BE2C (cell line): ENCODE results near the gene PPM1J.

Source experiments
- DNase-seq: peaks from one replicate; pipeline ENCODE4 v3.0.0-alpha.2; 2020
- H3K27me3 ChIP-seq: fragments of 250-450 bp; sonication (Bioruptor Pico); 2 replicates; pipeline ENCODE4 v1.5.1; 2020; ENCODE audit warnings: mild to moderate bottlenecking
- H3K36me3 ChIP-seq: fragments of 250-450 bp; sonication (Bioruptor Pico); 2 replicates; pipeline ENCODE4 v1.5.1; 2020; ENCODE audit warnings: mild to moderate bottlenecking
- H3K4me1 ChIP-seq: fragments of 250-450 bp; sonication (Bioruptor Pico); 2 replicates; pipeline ENCODE4 v1.5.1; 2020
- H3K4me3 ChIP-seq: 2 replicates; pipeline ENCODE4 v1.5.1; 2011; ENCODE audit warnings: low read depth, low read length
- H3K9me3 ChIP-seq: fragments of 250-450 bp; sonication (Bioruptor Pico); 2 replicates; pipeline ENCODE4 v1.5.1; 2020
- TF ChIP-seq, protein P1 (sequence below): IDR thresholded peaks from 2 replicates; pipeline ENCODE4 v1.5.1; 2012; ENCODE audit warnings: mild to moderate bottlenecking, low read depth, low read length

The PPM1J gene

DNA sequence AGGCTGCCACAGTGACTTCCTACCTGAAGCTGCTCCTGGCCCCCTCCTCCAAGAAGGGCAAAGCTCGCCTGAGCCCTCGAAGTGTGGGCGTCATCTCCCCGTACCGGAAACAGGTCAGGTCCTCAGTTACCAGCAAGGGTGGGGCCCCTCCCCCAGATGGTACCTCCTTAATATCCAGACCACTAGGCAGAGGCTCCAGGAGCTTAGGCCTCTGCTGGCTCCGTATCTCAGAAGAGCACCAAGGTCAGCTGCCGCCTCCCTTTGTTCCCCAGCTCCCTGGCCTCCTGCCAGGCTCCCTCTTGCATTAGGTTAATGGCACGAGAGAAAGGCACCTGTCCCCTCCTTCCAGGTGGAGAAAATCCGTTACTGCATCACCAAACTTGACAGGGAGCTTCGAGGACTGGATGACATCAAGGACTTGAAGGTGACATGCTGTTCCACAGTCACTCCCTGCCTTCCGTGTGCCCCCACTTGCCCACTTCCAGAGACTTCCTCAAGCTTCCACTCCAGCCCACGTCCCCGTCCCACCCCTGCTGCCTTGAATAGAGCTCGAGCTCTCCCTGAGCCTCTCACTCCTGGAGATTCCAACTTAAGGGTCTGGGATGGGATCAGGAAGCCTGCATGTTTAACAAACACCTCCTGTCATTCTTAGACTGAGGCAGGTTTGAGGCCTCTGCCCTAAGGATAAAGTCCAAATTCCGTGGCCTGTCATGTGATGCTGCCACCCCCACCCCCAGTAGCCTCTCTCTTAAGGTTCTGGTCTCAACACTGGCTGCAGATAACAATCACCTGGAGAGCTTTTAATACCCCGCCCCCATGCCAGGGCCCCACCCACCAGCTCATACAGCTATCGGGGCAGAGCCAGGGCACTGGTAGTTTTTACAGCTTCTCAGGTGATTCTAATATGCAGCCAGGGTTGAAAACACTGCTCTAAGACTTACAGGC is 16.5 kb downstream of the PPM1J start:
- TF ChIP-seq, protein P1, sequence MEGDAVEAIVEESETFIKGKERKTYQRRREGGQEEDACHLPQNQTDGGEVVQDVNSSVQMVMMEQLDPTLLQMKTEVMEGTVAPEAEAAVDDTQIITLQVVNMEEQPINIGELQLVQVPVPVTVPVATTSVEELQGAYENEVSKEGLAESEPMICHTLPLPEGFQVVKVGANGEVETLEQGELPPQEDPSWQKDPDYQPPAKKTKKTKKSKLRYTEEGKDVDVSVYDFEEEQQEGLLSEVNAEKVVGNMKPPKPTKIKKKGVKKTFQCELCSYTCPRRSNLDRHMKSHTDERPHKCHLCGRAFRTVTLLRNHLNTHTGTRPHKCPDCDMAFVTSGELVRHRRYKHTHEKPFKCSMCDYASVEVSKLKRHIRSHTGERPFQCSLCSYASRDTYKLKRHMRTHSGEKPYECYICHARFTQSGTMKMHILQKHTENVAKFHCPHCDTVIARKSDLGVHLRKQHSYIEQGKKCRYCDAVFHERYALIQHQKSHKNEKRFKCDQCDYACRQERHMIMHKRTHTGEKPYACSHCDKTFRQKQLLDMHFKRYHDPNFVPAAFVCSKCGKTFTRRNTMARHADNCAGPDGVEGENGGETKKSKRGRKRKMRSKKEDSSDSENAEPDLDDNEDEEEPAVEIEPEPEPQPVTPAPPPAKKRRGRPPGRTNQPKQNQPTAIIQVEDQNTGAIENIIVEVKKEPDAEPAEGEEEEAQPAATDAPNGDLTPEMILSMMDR = no peak
- Histone ChIP-seq H3K4me3 (no peak overlapping the region), H3K36me3 (peaks cover 17% of the 10 kb centered on the region), H3K27me3 (no peaks in the 10 kb centered on the region), H3K9me3 (no peaks in the 10 kb centered on the region), H3K4me1 (peaks cover 37% of the 10 kb centered on the region)
- DNase-seq = peak; percentile 46

DNA sequence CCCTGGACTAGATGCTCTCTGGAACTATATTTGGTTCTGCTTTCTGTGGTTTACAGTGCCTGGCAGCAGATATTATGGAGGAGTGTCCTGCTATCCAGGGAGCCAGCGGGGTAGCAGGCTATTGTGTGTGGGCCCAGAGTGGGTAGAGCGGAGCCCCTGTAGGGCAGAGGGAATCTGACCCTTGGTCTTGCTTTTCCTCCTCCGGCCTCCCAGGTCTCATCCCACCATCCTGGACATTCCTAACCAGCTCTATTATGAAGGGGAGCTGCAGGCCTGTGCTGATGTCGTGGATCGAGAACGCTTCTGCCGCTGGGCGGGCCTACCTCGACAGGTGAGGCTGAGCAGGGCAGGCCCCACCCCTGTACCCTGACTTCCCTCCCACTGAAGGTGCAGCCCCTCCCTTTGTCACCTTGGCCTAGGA is 17.3 kb downstream of the PPM1J start:
- Histone ChIP-seq H3K4me1 (peaks cover 37% of the 10 kb centered on the region), H3K27me3 (no peaks in the 10 kb centered on the region), H3K9me3 (no peaks in the 10 kb centered on the region), H3K4me3 (no peak overlapping the region), H3K36me3 (peaks cover 17% of the 10 kb centered on the region)
- TF ChIP-seq, protein P1 = no peak
- DNase-seq = no peak

DNA sequence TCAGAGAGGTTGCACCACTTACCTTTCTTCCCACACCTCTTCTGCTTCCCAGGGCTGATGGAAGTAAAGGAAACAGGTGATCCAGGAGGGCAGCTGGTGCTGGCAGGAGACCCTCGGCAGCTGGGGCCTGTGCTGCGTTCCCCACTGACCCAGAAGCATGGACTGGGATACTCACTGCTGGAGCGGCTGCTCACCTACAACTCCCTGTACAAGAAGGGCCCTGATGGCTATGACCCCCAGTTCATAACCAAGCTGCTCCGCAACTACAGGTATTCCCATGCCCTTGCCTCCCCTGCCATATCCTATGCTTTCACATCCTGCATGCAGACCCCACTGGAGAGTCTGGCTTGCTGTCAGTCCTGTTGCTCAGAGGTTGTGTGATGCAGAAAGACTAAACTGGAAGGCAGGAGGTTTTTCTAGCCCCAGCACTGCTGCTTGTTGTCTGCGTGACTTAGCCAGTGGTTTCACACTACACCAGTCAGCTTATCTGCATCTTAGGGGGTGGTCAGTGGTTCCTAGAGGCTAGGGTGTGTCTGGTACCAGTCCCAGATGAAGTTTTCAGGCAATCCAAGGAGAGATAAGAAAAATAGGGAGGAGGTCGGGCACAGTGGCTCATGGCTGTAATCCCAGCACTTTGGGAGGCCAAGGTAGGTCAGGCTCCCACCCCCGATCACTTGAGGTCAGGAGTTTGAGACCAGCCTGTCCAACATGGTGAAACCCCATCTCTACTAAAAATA is 18.4 kb downstream of the PPM1J start:
- DNase-seq = no peak
- Histone ChIP-seq H3K4me1 (peaks cover 37% of the 10 kb centered on the region), H3K4me3 (no peak overlapping the region), H3K36me3 (peaks cover 17% of the 10 kb centered on the region), H3K27me3 (no peaks in the 10 kb centered on the region), H3K9me3 (no peaks in the 10 kb centered on the region)
- TF ChIP-seq, protein P1 = no peak

GRCh38 chr1:112695276-112695675 is 19.9 kb downstream of the PPM1J start:
- Histone ChIP-seq H3K4me1 (peaks cover 22% of the 10 kb centered on the region), H3K27me3 (no peaks in the 10 kb centered on the region)

GRCh38 chr1:112694363-112694929 is 20.7 kb downstream of the PPM1J start:
- TF ChIP-seq, protein P1 = no peak
- Histone ChIP-seq H3K4me1 (peaks cover 14% of the 10 kb centered on the region), H3K9me3 (no peaks in the 10 kb centered on the region), H3K27me3 (no peaks in the 10 kb centered on the region), H3K4me3 (no peak overlapping the region), H3K36me3 (peaks cover 9% of the 10 kb centered on the region)
- no peak for DNase-seq

More at GRCh38 chr1:112695276-112695675, 19.9 kb downstream of the PPM1J start:
- Histone ChIP-seq H3K36me3 (peaks cover 14% of the 10 kb centered on the region), H3K4me3 (no peak overlapping the region), H3K9me3 (no peaks in the 10 kb centered on the region)
- DNase-seq = no peak
- TF ChIP-seq, protein P1 = no peak
